Pancreas (tissue), 10 donors: Measurements from ENCODE around the gene RUSC1. TPM values are rescaled to one million over a fixed set of nuclear protein-coding genes. Genes with fewer than 3 reads are reported as not detected.
A peak's percentile ranks its signal among the peaks of the same experiment; 100 is the strongest.

Source experiments
- ATAC-seq, 4 donors: fragments of 200-7000 bp; cut with Tn5 transposase; one replicate each; pipeline versions ENCODE4 v1.8.0 to v1.9.1; 2020; ENCODE audit warnings: mild to moderate bottlenecking in 4 of 4, moderate library complexity in 4 of 4
- DNase-seq, 6 donors: peaks; one replicate each; pipeline ENCODE4 v3.0.0-alpha.2; 2020
- FAIRE-seq: peaks from 2 replicates; lab custom pipeline; 2012; peaks lifted over from hg19 to GRCh38; lab: Jason Lieb, UNC
- H3K27ac ChIP-seq, 4 donors: fragments of 200-600 bp; sonication (generic); 1 replicate in 3 of 4; 2 replicates in 1 of 4; pipeline versions ENCODE4 v1.5.0 to v1.8.0; 2020
- H3K27me3 ChIP-seq, 4 donors: fragments of 200-600 bp; one replicate each; pipeline ENCODE4 v1.8.0; 2021
- H3K36me3 ChIP-seq, 3 donors: fragments of 200-600 bp; sonication (generic) in 1 of 3; one replicate each; pipeline versions ENCODE4 v1.5.0 to v1.8.0; 2020 to 2021
- H3K4me1 ChIP-seq, 3 donors: fragments of 200-600 bp; one replicate each; pipeline ENCODE4 v1.8.0; 2021
- H3K4me3 ChIP-seq, 4 donors: fragments of 200-600 bp; sonication (generic) in 2 of 4; one replicate each; pipeline versions ENCODE4 v1.5.0 to v1.8.0; 2020 to 2021
- H3K9me3 ChIP-seq, 4 donors: fragments of 200-600 bp; one replicate each; pipeline ENCODE4 v1.8.0; 2021
- WGBS, 2 donors: extraction: QIAGEN DNeasy Blood & Tissue Kit; methylation state at CpG; one replicate each; pipeline ENCODE4 v1.1.7; 2013; 5-methylcytosine and 5-hydroxymethylcytosine counted together
- intact Hi-C, 3 donors: fragments of 100-400 bp; cut with DNase I; formaldehyde crosslinking; loops; one replicate each; pipeline versions ENCODE4 v1.11.1 to v1.14.2; 2022
- polyA plus RNA-seq, 2 donors: library from polyadenylated mRNA; stranded (reverse); fragments of 200-250 nt; gene quantifications; one replicate each; pipeline ENCODE4 v1.2.3, GENCODE V29; 2013
- total RNA-seq, 6 donors: library from RNA; stranded (reverse); fragmentation: NEBNext Ultra II Directional in 4 of 6; extraction: Animal tissue kit (Norgen Biotek cat#: 25700) in 4 of 6; gene quantifications; one replicate each; pipeline versions ENCODE4 v1.2.1 to v1.2.4, GENCODE V29; 2021 to 2023
- TF ChIP-seq, protein P1 (sequence below), 4 donors: fragments of 200-600 bp; sonication (generic) in 3 of 4; IDR thresholded peaks; one replicate each; pipeline versions ENCODE4 v1.5.0 to v1.8.0; 2021; ENCODE audit warnings: antibody characterized with exemption in 4 of 4
- donor health status: healthy with polysubstance abuse.
- donor health status: DM: no; HTN: no; CAD: no; lungs with moderate emphysema.
- donor health status: DM: no; HTN: no; CAD: no.
- donor health status: control.
- donor health status: control.
- donor health status: Bipolar disorder and iron deficiency.
- donor health status: DM: yes; HTN: yes; CAD: no.
- donor health status: DM: no; HTN: no; CAD: no.
- donor health status: DM: no; HTN: no; CAD: no.
- donor health status: DM: yes; HTN: yes; CAD: no.

The RUSC1 gene
- total and polyA plus RNA-seq, 8 donors, result 9.2 to 47.2 (median 12.4) TPM

DNA sequence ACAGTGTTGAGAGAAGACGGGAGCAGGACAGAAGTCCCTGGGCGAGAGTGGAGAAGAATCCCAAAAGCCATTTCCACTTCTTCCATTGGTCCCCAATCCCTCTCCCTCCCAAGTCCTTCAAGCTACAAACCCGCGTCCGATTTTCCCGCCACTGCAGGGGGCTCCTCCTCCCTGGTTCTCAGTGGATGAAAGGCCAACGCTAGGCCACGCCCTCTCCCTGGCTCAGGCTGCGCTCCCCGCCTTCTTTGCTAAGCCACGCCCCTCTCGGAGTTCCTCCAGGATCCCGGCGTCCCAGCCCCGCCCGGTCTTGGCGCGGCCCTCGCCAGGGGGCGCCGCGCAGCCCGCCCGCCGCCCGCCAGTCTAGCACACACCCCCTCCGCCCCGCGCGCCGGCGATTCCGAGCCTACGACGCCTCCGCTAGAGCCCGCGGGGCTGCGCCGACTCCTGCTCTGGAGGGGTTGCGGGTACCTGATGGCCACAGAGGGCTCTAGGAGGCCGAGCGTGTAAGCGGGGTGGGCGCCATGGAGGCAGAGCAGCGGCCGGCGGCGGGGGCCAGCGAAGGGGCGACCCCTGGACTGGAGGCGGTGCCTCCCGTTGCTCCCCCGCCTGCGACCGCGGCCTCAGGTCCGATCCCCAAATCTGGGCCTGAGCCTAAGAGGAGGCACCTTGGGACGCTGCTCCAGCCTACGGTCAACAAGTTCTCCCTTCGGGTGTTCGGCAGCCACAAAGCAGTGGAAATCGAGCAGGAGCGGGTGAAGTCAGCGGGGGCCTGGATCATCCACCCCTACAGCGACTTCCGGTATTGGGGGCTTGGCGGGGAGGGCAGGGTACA is 43.4 kb upstream of the RUSC1 start, which contains the start of gene HCN3:
HCN3 (plus strand) TSS at position 394 of the 832 bp plus-strand sequence; CDS start at position 522, 128 bp downstream.
- Histone ChIP-seq H3K27ac (peak within 1 kb of the TSS; percentile 28 to 55 (median 48)), H3K4me3 (peak within 1 kb of the TSS; percentile 52 to 91 (median 80)), H3K4me1 (peaks cover 0 to 3% (median 3%) of the 10 kb centered on the region in 3 donors), H3K36me3 (no peaks in the 10 kb centered on the region), H3K9me3 (no peaks in the 10 kb centered on the region), H3K27me3 (no peaks in the 10 kb centered on the region)
- peak; percentile 75 to 87 (median 86) for ATAC-seq
- peak; percentile 96 to 99 (median 98) for DNase-seq
- TF ChIP-seq, protein P1, sequence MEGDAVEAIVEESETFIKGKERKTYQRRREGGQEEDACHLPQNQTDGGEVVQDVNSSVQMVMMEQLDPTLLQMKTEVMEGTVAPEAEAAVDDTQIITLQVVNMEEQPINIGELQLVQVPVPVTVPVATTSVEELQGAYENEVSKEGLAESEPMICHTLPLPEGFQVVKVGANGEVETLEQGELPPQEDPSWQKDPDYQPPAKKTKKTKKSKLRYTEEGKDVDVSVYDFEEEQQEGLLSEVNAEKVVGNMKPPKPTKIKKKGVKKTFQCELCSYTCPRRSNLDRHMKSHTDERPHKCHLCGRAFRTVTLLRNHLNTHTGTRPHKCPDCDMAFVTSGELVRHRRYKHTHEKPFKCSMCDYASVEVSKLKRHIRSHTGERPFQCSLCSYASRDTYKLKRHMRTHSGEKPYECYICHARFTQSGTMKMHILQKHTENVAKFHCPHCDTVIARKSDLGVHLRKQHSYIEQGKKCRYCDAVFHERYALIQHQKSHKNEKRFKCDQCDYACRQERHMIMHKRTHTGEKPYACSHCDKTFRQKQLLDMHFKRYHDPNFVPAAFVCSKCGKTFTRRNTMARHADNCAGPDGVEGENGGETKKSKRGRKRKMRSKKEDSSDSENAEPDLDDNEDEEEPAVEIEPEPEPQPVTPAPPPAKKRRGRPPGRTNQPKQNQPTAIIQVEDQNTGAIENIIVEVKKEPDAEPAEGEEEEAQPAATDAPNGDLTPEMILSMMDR (IDR thresholded peaks at IDR 0.05), result peak; percentile 45 to 56 (median 54)
- intact Hi-C loops, result loop anchor here in 1 of 3 donors (5.0 kb wide), 1 partner anchor 35 kb away; no protein-coding TSS in a partner anchor
- WGBS, 2 donors, result 1% methylated on average over 58 to 68 of the region's 68 CpGs
- FAIRE-seq, result no peak

DNA sequence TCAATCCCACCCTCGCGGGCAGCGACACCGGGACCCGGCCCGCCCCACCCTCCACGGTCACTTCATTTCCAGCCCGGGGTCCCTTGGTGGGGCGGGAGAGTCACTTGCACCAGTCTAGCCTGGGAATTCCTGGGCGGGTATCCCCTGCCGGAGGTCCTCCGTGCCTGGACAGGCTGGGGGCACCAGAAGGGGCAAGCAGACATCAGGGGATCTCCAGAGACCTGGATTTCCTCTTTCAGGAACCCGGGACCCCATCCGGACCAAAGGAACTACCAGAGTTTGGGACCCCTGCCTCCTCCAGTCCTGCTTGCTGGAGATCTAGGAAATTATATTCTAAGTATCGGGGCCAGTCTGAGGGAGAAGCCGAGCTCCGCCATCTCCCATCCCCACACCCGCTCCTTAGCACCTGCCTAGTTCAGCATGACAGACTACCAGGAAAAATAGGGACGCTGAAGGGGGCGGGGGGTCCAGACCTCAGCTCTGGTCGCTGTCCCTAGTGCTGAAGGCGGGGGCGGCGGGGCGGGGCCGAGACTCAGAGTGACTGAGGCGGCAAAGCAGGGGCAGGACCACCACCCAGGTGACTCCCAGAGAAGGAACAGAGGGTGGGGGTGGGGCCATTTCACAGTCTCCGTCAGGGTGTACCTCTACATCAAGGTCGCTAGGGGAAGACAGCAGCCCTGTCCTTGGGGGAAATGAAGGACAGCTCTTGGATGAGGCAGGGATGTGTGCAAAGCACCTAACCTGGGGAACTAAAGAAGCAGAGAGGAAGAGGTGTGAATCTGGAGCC is 42.6 kb upstream of the RUSC1 start:
- Histone ChIP-seq H3K27ac (peak overlapping the region in 3 of 4 donors; percentile 28 to 55 (median 52)), H3K9me3 (no peaks in the 10 kb centered on the region), H3K4me1 (no peaks in the 10 kb centered on the region), H3K27me3 (no peaks in the 10 kb centered on the region), H3K4me3 (peak overlapping the region; percentile 52 to 91 (median 80)), H3K36me3 (no peaks in the 10 kb centered on the region)
- FAIRE-seq, result no peak
- 1% methylated on average over 29 of the region's 29 CpGs for WGBS, 2 donors
- ATAC-seq, result peak; percentile 13 to 39 (median 34)
- intact Hi-C loops, result loop anchor here in 1 of 3 donors (5.0 kb wide), 1 partner anchor 34 kb away; no protein-coding TSS in a partner anchor
- DNase-seq, result peak; percentile 55 to 84 (median 66)
- TF ChIP-seq, protein P1 (IDR thresholded peaks at IDR 0.05), result peak in 1 of 4 donors; percentile 20

DNA sequence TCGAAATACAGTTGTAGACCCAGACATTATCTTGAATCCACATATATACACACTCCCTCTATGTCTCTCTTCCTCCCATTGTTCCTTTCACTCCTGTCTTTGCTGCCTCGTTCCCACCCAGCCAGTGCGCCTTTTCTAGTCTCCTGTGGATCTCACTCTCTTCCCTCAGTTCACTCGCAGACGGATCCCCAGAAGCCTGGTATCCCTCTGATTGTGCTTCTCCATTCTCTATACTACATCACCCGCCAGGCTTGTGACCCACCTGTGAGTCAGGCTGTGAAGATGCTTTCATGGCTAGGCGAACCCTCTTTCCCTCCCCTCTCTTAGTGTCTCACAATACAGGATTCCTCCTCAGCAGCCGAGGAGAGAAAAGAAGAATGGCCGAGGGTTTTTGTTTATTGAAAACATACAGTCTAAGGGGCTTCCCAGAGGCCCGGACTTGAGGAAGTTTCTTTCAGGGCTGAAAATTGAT is 42.0 kb upstream of the RUSC1 start:
- H3K27ac ChIP-seq, result no peak overlapping the region
- no peak overlapping the region for H3K4me3 ChIP-seq
- no peaks in the 10 kb centered on the region for H3K4me1 ChIP-seq
- WGBS, 2 donors, result 55 to 64% methylated on average over 10 of the region's 10 CpGs
- DNase-seq, result no peak
- no peaks in the 10 kb centered on the region for H3K27me3 ChIP-seq
- intact Hi-C loops, result loop anchor here in 1 of 3 donors (5.0 kb wide), 1 partner anchor 34 kb away; no protein-coding TSS in a partner anchor
- no peak for ATAC-seq
- no peaks in the 10 kb centered on the region for H3K9me3 ChIP-seq
- TF ChIP-seq, protein P1 (IDR thresholded peaks at IDR 0.05), result no peak
- no peaks in the 10 kb centered on the region for H3K36me3 ChIP-seq
- no peak for FAIRE-seq

DNA sequence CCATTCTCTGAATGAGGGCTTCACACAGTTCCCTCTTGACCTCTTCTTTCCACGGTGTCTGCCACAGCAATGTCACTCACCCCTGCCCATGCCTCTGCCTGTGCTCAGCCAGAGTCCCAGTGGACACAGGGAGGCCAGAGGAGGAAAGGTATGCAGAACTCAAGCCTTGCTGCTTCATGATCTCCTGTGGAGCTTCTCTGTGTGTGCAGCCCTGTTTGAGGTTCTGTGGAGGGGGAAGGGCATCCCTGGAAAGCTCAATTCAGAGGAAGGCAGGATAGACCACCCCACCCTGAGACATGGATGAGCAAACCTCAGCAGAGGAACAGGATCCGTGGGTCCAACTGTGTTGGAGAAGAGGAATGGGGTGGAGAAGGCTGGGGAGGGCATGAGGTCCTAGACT is 41.4 kb upstream of the RUSC1 start:
- FAIRE-seq (no peak), DNase-seq (no peak), ATAC-seq (no peak)
- no peak overlapping the region for H3K27ac ChIP-seq
- TF ChIP-seq, protein P1 (IDR thresholded peaks at IDR 0.05), result no peak
- intact Hi-C loops, result loop anchor here in 1 of 3 donors (5.0 kb wide), 1 partner anchor 33 kb away; no protein-coding TSS in a partner anchor
- no peaks in the 10 kb centered on the region for H3K36me3 ChIP-seq
- no peaks in the 10 kb centered on the region for H3K27me3 ChIP-seq
- no peaks in the 10 kb centered on the region for H3K4me1 ChIP-seq
- WGBS, 2 donors, result 66 to 77% methylated on average over 2 of the region's 2 CpGs
- no peaks in the 10 kb centered on the region for H3K9me3 ChIP-seq
- no peak overlapping the region for H3K4me3 ChIP-seq
